NOMO-1 (cell line): ENCODE measurements around the gene COL4A2.
"Not testable (repeated sequence)": the region's sequence is repeated elsewhere in the genome, so short reads cannot be mapped to it uniquely, and the experiment has no call there.

ENCODE experiments used
- DNase-seq, 2 experiments: peaks; one replicate each; lab custom pipeline; 2025; ENCODE audit not compliant: unreplicated experiment in 2 of 2; lab: John Stamatoyannopoulos, UW

Gene COL4A2

DNA sequence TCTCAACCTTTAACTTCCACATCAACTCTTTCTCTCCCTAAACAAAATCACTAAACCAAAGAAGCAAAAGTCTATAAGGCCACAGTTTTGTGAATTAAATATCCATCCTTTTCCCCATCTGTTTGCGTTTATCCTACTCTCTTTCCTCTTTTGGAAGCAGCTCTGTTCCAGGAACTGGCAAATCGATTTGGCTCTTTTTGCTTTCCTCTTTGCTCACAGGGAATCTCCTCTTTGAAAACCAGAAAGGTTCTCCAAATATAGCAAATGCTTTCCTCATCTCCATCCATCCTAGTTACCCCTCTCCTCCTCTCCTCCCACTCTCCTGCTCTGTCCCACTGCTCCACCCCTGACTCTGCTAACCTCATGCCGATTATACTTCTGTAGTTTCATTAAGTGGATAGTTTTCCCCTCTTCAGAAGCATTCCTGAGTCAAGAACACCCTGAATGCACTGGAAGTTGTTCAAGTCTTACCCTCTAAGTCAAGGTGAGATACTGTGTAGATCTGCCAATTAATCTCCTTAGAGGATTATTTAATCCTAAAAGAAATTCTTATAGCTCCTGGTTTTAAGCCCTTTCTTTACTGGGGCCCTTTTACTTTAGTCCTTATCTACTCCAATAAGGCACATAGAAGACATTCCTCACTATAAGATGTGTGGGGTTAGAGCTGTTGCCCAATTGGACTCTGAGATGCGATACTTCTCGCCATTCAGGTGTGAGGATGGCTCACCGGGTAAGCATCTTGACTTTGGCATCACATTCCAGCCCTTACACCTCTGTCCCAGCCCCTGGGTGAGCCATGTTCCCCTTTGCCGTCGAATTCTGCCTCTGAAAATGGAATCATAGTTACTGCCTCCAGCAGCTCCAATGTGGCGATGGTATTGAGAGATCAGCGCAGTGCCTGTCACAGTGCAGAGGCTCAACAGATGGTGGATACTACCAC lies 67.6 kb downstream of the COL4A2 start:
- DNase-seq: no peak

DNA sequence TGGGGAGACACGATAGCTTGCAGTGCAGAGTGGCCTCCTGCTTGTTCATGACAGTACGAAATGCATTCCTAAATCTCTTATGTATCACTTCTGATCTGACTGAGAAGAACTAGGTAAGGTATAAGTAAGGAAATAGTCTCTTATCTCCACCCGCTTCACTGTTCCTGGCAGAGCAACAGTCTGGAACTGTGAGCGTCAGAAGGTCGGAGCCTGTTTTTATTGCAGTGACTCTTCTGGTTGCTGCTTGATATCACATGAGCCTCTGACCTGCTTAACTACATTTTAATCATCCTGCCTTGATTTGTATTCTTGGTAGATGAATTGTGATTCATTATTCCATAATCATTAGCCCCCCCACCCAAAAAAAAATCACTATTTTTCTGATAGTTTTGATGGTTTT lies 69.0 kb downstream of the COL4A2 start:
- DNase-seq: no peak

DNA sequence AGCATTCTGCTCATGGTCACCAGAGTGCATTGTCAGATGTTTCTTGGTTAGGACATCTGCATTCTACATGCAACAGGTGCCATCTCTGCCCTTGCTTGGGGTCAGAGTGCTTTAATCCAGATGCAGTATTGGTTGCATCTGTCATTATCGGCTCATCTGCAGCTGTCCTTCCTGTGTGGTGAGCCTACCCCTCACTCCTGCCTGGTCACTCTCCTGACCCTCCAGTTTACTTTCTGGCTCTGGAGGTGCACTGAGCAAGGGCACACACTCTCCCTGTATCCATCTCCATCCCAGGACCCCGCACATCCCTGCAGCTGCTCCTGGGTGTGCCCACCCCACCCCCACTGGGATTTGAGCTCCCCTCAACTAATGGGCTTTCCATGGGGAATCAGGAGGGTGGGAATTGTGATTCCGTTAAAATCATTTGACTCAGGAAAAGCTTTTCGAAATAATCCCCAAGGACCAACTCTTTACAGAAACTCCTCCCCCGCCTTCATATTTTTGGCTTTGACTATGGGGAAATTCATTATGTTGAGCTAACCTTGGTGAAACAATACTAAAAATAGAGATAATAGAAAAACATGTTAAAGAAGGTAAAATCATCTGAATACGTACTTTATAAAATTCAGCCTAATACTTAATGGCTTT lies 70.2 kb downstream of the COL4A2 start:
- no peak for DNase-seq

DNA sequence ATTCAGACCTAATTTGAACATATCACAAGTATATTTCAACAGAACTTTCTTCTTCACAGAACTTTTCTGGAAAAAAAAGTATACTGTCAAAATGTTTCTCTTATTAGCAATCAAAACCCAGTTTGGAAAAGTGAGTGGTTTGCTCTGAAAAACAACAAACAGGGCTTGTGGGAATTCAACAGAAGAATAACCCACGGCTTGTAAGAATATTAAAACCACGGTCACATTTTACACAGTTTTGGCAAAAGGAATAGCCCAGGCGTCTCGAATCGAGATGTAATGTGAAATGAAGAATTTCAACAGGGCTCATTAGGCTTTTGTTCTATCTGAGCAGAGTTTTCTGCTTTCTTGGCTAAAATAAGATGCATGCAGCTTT lies 70.7 kb downstream of the COL4A2 start:
- no peak for DNase-seq

GRCh38 chr13:110379358-110379757 lies 72.3 kb downstream of the COL4A2 start:
- no peak for DNase-seq

GRCh38 chr13:110379905-110380341 lies 72.8 kb downstream of the COL4A2 start:
- no peak for DNase-seq

DNA sequence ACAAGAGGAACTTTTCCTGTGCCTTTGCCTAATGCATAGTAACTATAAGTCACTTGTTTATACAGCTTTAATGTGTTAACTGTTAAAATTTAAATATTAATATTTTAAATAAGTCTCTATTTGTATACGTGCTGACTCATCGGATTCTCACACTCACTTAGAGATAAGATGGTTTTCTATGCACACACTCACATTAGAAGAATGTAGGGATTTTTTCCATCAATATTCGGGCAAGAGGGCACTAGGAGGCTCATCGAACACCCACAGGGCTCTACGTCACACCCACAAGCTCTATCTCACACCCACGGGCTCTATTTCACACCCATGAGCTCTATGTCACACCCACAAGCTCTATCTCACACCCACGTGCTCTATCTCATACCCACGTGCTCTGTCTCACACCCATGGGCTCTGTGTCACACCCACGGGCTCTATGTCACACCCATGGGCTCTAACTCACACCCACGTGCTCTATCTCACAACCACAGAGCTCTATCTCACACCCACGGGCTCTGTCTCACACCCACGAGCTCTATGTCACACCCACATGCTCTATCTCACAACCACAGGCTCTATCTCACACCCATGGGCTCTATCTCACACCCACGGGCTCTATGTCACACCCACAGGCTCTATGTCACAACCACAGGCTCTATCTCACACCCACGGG lies 73.4 kb downstream of the COL4A2 start:
- no peak for DNase-seq

GRCh38 chr13:110381029-110381360 lies 73.9 kb downstream of the COL4A2 start:
- DNase-seq: no peak

DNA sequence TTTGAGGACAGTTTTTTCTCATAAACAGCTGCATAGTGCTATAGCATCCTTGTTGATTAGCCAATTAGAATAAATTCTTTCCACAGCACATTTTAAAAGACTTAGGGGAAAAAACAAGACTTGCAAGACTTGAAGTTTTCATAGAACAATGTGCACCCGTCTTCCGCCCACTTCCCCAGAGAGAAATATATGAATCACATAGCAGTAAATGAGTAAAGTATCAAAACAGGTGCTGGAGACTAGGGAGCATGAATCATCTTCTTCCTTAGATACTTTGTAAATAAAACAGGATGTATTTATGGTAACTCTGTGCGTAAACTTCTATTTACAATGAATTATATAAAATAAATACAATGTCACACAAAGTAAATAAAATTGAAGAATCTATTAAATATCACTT lies 75.1 kb downstream of the COL4A2 start:
- no peak for DNase-seq

GRCh38 chr13:110382830-110383229 lies 75.7 kb downstream of the COL4A2 start:
- no peak for DNase-seq

- peak; percentile 76 to 79 for DNase-seq
Measured at GRCh38 chr13:110387451-110388107, 80.5 kb downstream of the COL4A2 start.

DNA sequence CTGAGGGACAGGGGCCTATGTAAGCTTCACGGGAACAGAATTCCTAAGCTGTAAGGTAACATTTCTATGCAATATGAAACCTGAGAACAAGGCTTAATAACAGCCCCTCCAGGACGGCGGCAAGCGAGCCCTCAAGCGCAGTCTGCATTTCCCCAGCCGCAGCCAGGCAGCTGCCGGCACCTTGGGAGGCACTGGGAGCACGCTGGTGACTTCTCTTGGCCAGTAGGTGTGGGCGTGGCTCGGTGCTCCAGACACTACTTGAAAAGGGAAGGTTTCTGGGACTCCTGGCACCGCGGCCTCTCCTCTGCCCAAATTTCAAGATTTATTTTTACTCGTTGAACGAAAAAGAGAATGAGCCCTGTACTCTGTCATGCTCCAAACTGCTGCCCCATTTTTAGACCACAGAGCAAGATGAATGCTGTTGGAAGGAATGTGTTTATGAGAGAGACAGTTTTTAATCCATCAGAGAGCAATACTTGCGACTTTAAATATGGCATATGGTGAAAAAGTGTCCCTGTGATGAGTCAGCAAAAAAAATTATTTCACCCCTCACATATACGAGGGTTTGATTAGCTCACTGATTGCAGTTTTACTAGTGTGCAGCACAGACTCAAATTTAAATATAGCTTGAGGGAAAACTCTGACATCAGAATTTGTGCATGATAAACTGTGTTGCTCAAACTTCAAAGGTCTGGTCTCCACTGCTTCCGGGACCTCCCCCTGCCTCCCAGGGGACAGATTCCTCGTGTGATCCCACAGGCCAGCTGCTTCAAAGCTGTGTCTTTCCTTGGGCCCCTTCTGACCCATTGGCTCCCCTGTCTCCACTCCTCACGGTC lies 81.2 kb downstream of the COL4A2 start:
- DNase-seq: no peak

DNA sequence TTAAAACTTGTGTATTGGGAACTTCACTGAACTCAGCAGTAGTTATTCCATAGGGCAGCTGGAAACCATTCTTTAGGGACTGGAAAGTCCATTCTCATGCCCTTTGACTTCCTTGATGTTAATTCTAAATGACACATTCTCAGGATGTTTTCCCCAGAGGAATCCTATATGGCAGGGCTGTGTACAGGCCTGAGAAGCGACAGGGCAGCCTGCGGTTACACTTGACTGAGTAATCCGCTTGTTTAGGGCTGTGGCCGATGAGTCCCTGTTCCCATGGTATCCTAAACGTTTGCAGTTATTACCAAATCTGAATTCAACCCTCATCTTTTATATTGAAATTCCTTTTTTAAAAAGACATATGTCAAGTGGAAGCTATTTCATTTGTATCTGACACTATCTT lies 83.5 kb downstream of the COL4A2 start:
- DNase-seq: no peak

DNA sequence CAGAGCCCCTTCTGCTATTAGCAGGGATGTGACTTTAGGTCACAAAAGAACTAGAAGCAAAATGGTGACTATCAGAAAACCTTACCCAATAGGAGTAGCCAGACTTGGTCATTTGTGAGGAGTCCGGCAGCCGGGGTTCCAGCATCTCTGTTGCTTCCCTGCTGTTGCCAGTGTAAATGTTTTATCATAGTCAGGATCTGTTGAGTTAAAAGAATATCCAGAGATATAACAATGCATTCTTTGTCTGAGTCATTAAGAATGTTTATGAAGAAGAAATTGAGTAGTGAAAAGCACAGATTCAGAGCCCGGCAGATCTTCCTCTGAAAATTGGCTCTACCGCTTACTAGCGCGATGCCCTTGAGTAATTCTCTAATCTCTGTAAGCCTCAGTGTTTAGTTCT lies 84.2 kb downstream of the COL4A2 start:
- DNase-seq: no peak

DNA sequence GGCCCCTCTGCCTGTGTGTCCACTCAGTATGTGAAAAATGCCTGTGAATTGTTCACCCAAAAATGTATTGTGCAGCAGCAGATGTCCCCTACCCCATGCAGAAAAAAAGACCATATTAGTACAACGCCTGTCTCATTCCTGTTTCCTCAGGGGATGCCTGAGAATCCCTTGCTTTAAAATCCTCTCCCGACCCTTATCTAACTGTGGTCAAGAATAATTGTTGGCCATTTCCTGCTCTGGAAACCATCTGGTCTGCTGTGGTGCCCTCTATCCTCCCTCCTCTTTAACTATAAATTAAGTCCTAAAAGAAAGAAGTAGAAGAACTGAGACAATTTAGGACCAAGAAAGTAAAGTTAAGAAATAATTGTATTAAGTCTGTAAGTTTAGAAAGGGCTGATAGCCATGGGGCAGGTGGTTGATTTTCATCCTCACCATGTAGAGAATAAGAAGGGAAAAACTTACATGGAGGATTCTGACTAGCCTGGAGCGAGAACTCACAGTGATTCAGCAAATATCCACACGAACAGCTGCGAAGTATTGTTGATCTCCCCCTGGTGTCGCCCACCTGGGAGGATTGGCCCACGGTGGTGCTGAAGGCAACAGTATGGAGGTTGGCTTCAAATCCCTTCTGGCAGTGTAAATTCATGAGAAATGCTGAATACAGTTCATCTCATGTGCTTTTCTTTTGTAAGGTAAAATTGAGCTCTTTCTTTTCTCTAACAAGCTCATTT lies 85.6 kb downstream of the COL4A2 start:
- DNase-seq: no peak

DNA sequence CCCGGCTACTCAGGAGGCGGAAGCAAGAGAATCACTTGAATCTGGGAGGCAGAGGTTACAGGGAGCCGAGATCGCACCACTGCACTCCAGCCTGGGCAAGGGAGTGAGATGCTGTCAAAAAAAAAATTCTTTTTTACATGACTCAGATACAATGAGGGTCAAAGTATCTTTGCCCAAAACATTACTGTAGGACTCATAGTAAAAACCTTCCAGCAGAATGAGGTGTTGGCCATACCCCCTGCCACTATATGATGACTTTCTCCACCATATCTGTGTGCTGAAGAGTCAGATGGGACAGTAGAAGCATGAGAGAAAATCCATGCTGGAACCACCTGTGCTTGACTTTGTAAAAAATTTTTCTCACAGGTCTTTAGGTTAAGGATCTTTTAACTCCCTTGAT lies 86.7 kb downstream of the COL4A2 start:
- no peak for DNase-seq

- no peak for DNase-seq
Measured at GRCh38 chr13:110394371-110394841, 87.3 kb downstream of the COL4A2 start.

- not testable (repeated sequence) for DNase-seq
Measured at GRCh38 chr13:110395616-110396015, 88.5 kb downstream of the COL4A2 start.

- no peak for DNase-seq
Measured at GRCh38 chr13:110396476-110396875, 89.4 kb downstream of the COL4A2 start.
